Activated T-cell treated with anti-CD3 and anti-CD28 coated beads, Interleukin-2, amount 50 U/mL, for 1 hour (primary cell): ENCODE data around the gene C11orf71.

Experiments used
- DNase-seq: peaks from one replicate; pipeline ENCODE4 v3.0.0-alpha.2; 2020

C11orf71 gene

DNA sequence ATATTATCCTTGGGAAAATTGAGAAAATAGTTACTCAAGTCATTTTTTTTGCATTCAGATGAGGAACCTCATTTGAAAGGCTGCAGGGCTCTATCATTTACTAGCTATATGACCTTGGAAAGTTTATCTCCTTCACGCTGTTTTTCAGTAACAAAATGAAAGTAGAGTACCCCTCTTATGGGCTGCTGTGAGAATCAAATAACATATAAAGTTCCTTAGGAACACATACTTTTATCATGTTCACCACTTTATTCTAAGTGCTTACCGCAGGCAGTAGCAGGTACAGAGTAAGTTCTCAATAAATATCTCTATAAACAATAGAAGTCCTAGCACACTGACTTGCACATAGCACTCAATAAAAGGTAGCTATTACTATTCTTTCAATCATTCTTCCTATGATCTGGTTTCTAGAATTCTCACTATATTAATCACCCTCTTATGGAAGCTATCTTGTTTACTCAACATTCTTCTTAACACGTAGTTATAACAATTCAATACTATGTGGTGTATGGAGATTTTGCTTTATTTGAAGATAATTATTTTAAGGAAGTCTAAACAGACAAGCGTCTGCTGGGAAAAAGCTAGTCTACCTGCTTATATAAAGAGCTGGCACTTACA, 1.9 kb downstream of the C11orf71 start:
- no peak for DNase-seq

DNA sequence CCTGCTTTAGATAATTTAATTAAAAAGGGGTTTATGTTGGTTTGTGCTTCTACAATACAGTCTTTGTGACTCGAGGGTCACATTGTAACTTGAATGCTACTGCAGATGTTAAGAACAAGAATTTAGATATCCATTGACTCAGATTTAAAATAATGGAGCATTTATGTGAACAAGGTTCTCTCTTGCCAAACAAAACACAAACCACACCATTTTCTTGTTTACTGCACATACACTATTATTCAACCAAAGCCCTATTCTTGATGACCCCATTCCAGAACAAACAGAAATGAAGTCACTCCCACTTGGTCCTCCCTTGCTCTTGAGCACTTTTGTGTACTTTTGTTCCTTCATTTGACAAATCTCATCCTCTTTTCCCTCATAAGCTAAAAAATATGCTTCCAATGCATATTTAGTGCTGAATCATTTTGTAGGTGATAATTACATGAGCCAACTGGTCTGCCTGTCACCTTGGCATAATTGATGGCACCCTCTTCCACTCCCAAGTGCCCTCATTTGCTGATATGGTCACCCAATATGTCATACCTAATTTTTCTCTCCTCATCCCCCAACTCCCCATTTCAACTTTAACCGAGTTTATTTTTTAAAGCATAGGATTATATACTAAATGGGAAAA, 2.8 kb downstream of the C11orf71 start:
- DNase-seq, result no peak

DNA sequence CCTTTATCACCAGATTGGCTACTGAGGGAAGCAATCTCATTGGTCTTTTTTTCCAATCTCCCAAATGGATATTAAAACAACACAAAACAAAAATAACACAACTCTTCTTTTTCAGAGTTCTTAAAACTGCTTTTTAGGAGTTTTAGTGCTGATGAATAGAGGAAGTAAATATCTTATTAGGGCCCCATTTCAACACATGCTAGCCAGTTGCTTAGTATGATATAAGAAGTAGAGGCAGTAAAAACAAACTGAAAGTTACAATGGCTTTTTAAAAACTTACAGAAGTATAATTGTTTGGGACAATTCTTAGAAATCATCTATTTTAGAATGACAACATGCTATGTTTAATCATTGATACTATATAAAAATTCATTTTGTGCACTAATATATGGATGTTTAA, 3.4 kb downstream of the C11orf71 start:
- no peak for DNase-seq

DNA sequence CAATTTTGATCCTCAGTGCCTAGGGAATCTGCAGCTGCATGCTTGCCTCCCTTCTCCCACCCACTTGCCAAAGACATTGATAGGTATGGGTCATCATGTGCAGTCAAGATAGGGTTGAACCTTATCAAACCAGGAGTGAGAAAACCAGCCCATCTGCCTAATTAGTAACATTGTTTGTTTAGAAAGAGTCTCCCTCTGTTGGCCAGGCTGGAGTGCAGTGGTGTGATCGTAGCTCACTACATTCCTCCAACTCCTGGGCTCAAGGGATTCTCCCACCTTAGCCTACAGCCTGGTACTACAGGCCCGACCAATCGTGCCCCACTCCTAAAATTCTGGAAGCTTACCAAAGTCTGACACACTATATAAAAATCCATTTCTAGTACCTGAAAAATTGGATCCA, 4.6 kb downstream of the C11orf71 start:
- DNase-seq, result no peak

DNA sequence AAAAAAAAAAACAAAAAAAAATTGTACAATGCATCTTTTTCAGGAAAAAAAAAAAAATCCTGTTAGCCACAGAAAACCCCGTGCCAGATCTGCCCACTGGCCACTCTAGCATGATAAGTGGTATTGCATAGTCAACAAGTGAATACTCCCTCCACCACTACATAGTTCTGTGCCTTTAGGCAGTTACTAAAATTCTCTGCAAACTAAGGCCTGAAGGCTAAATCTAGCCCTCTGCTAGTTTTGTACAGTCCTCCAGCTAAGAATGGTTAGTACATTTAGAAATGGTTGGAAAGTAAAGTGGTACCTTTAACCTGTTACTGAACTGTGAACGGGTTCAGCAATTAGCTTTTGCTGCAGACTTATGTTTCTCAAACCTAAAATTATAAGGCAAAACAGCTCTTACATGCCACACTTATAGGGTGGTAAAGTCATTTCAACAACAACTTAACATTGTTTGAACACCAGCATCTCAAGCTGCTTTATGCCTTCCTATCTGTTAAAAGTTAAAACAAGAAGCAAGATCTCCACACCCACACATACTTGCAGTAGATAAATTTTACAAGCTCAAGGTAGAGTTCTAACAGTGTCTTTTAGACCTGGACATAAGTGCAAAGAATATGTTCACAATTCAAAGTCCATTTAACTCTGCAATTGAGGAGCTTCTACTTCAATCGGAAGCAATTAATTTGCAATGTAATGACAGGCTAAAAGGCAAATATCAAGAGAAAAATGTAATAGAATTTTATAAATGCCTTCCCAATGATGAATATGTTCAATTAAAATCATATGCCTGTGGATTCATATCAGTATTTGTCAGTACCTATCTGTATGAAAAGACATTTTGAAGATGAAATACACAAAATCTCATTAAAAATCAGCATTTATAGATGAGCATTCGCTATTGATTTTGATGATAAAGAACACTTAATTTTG, 7.3 kb downstream of the C11orf71 start:
- DNase-seq, result no peak

DNA sequence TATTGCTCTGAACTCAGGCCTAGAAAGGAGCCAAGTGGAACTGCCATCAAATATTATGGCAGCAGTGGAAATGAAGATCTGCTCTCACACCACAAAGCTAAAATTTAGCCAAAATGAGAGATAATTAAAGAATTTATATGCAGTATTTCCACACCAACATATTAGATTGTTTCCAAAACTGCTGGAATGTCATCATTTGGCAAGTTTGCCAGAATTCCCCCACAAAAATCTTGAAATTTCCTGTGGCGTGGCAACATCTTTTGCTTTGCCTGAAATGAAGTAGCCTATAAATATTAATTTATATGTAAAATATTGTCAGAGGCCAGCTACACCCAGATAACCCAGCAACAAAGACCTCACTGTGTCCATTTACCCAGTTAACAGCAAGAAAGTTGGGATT, 13.8 kb downstream of the C11orf71 start:
- no peak for DNase-seq

DNA sequence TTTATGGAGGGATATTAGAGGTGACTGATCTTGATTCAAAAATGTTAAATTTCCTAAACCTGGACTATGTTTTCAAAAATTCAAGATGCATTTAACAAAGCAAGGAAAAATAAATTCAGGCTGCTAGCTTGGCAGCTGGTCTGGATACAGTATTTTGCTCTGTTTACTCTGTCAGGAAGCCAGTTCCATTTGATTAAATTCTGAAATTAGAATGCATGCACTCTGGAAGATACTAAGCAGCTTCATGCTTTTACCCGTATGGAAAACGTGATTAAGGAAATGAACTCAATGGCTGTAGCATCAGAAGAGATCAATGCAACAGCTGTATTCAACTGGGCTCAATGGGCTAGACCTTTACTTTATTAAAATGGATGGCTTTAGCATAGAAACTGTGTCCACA, 14.2 kb downstream of the C11orf71 start:
- no peak for DNase-seq

DNA sequence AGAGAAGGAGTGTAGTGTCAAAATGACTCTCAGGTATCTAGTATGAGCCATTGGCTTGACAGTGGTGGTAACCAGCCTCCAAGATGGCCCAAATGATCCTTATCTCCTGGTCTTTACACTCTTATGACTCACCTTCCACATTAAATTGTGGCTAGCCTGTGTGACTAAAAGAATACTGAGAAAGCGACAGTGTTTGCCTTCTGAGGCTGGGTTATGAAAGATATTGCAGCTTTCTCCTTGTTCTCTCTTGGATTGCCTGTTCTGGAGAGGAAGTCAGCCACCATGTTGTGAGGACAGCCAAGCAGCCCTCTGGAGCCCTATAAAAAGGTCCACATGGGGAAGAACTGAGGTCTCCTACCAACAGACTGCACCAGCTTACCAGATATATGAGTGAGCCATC, 15.8 kb downstream of the C11orf71 start:
- no peak for DNase-seq

DNA sequence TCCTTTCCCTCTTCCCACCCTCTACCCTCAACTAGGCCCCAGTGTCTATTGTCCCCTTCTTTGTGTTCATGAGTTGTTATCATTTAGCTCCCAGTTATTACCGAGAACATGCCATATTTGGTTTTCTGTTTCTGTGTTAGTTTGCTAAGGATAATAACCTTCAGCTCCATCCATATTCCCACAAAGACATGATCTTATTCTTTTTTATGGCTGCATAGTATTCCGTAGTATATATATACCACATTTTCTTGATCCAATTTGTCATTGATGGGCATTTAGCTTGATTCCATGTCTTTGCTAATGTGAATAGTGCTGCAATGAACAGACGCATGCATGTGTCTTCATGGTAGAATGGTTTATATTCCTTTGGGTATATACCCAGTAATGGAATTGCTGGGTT, 17.8 kb downstream of the C11orf71 start:
- DNase-seq, result no peak

DNA sequence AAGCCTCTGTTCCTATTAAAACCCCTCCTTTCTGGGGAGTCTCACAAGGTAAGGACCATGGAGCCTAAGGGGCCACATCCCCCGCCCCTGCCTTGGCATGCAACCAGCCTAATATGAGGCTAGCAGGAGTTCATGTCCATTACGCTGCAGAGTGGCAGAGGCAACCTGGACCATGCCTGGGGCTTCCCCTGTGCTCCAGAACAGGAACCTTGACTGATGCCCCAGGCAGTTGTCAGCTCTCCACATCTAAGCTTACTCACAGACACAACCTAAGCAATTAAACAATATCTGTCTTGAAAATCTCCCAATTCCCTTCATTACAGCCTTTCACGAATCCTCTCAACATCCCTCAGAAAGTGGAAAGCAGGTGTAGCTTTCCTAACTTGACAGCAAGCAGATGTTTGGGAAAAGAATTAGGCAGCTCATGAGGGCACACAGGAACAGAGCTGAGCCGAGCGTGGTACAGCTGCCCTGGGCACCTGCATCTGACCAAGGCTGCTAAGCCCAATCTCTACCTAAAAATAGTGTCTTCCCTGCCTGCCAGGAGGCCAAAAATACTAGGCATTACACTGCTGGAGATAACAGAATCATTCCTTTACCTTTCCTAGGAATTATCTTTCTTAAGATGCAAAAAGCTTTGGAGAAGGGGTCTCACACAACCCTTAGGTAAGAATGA, 20.8 kb downstream of the C11orf71 start:
- DNase-seq, result no peak

DNA sequence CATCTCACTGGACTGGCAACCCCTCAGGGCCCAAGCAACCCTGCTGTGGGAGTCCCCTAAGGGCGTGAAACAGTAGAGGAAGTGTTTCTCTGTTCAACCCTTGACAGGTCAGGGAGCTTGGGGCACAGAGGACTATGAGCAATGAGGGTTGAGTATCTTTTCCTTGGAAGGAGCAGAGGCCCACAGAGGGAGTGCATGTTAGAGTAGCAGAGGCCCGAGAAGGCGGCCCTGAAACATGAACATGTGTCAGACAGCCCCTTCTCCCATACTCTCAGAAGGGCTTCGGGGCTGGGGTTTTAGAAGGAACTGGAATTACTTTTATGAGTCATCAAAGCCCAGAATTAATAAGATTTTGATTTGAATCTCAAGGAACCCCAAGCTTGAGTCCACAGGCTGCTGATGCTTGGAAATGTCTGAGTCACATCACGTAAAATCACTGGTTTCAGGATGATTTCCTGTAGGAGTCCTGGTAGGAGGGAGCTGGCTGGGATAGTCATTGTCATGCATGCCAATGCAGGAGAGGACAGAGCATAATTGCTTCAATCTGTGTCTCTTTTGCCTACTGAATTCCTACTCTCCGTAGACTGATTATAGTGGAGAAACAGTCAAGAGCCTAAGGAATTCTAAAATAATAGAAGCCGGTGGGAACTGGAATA, 22.6 kb downstream of the C11orf71 start:
- no peak for DNase-seq

DNA sequence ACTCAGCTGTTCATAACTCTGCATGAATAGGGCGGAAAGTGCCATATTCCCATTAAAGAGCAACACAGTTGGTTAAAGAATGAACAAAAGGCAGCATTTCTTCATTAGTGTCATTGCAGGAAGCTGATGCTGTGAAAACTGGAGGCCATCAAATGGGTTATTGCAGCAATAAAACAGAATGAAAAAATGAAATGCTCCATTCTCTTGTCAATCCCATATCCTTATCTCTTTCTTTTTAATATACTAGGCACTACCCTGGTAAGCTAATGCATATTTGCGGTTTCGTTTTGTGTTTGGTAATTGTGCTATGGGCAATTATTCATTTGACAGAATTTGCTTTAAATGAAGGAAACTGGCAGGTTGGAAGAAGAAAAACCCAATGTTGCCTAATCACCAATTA, 25.3 kb downstream of the C11orf71 start:
- no peak for DNase-seq

DNA sequence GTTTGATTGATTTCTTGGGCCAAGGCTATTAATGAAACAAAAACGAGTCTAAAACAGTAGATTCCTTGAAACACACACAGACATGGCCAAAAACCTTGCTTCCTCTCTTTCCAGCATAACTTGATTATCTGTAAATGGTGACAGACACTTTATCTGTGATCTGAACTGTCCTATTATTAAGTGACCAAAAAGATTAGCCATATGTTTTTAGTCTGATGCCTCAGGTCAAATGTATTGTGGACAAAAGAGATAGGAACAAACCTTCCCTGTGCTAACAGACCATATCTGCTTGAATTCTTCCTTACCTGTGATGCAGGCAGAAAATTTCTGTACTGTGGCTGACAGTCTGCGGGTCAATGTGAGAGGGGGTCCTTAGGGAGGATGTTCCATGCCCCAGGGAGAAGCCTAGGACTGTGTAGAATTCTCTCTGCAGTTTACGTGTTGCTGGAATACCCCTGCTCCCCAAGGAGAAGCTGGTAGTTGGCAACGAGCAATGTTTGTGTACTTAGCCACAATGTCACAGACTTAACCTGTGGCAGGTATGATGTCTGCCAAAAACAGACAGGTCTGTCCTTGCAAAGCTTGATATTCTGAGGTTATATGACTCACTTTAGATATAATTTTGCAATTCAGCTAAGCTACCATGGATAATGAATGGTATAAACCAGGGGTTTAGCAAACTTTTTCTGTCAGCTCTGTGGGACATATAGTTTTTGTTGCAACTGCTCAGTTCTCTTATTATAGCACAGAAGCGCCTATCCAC, 31.2 kb downstream of the C11orf71 start:
- DNase-seq, result no peak

DNA sequence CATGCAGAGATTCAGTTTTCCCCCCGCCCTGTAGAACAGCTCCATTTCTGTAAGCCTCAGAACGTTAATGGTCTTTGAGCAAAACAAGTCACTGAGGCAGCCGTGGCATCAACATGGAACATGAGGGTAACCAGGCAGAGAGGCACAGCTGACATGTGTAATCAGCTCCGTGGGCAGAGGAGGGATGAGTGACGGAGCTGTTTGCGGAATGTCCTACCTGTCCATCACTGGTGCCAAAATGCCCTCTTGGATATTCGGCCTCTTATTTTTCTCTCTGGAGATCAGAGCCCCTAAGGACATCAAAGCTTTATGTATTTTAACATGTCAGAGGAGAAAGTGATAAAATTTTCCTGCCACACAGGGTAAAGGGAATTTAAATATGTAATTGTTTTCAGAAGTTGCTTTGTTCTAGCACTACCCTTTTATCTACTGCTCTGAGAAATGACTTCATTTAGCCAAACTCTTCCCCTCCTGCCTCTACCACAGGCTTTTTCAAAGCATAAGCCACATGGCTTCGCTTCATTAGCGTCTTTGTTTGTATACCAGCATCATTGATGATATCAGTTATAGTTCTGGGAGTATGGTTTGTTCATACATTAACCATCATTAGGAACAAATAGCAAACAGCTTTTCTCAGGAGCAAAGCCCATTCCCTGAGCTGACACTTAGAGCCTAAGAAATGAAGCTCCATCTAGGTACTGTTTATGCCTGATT, 32.9 kb downstream of the C11orf71 start:
- no peak for DNase-seq

DNA sequence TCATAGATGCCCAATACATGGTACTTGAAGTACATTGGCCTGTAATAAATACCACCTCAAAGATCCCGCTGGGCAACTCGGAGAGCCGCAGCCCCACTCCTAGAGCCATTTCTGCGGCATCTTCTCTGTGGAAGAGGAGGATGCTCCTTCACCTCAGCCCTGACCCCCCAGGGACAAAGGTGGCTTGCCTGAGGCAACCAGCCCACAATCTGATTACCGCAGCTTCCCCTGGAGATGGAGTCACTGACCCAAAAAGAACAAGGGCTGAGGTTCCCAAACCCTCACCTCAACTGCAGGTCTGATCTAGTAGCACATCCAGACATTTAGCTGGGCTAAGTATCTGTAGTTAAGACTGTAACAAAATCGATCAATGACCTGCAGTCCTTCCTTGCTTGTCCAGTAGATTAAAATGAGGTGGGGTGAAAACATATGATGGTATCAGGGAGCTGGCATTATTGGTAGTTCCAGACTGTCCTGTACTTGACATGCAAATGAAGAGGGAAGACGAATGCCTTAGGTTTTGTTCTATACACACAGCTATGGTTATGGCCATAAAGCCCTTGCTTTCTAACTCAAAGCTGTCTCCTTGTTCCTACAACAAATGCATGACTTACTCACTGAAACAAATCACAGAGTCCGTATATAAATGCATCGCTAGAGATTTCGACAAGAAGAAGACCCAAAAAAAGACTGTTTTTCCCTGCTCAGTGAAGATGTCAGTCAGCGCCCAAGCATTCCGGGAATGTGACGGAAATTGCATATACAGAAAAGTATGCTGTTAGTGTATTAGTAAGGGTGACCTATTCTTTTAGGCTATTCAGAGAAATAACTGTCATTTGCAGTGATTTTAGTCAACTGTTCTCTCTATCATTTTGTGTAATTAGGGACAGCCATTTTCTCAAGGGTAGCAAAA, 33.7 kb downstream of the C11orf71 start:
- DNase-seq, result no peak

DNA sequence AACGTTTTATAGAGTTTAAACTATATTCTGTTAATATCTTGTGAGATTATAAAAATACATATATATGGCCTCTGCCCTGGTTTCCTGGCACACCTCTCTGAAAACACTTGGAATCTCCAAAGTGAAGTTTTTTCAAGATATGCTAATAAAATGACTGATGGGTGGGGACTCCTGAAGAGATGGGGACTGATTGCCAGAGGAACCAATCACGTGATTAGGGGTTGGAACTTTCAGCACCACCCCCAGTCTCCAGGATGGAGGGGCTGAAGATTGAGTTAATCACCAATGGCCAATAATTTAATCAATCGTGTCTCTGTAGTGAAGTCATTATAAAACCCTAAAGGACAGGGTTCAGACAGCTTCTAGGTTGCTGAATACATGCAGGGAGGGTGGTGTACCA, 37.4 kb downstream of the C11orf71 start:
- no peak for DNase-seq

DNA sequence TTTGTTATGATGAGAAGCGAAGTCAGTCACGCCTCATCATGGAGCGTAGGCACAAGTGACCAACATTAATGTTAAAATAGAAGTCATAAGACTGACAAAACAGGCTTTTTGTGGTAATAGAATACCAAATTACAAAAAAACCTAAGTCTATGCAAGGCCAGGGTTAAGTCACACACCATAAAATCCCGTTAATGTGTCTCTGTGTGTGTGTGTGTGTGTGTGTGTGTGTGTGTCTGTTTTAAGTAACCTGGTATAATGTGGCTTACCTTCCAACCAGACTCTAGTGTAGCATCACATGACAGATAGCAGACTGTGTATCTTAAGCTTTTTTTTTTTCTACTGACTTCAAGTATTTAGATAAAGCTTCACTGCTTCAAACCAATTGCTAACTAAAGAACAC, 38.0 kb downstream of the C11orf71 start:
- DNase-seq, result no peak

DNA sequence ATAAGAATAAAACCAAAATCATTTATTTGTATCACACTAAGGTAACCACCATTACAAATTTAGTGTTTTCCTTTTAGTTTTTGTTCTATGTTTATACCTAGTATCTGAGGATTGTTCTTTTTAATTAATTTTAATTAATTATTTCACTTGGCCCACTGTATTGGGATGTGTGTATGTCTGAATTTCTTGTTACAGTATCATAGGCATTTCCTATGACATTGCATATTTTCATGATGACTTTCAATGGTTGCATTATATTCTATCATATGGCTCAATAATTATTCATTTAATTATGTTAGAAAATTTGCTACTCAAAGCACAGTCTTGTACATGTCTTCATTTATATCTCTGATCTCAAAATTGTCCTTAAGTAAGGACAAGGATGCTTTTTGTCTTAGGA, 41.0 kb downstream of the C11orf71 start:
- no peak for DNase-seq

DNA sequence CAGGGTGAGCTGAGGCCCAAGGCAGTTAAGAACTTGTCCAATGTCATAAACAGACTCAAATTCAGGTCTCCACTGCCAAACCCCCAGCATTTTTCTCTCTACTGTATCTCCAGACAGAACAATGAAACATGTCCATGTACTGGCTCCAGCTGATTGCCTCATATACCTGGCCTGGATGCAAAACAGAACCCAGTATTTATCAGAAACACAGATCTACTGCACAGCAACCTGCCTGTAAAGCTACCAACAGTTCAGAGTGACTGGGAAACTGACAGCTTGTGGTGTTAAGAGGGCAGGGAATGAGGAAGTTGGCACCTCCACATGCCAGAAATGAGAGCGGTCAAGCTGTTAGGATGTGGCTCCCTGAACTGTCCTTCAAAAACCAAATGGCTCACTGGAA, 41.6 kb downstream of the C11orf71 start:
- DNase-seq, result no peak

DNA sequence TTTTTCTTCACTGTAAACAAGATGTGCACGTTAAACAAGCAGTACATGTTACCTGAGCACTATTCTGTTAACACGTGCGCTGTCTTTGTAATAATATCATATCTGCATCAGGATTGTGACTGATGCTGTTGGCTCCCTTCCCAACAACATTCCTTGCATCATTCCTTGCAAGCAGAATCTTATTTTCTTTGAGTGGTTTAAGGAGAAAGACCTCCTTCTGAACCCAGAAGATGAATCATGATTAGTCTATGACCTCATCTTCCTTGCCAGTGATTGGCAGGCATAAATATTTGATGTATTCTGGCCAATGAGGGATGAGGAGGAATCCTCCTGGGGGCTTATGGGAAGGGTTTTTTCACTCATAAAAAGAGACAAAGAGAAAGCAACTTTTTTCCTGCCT, 46.2 kb downstream of the C11orf71 start:
- no peak for DNase-seq
